Adrenal gland (tissue), 12 donors: Measurements from ENCODE around the gene ASAH2. TPM values are rescaled to one million over a fixed set of nuclear protein-coding genes. Genes with fewer than 3 reads are reported as not detected.
A peak's percentile ranks its signal among the peaks of the same experiment; 100 is the strongest.
"Not testable (repeated sequence)": the region's sequence is repeated elsewhere in the genome, so short reads cannot be mapped to it uniquely, and the experiment has no call there.

Experiments
- DNase-seq, 7 donors: peaks; one replicate each; pipeline ENCODE4 v3.0.0-alpha.2; 2019 to 2020
- H3K27ac ChIP-seq, 5 donors: fragments of 200-600 bp; sonication (generic) in 4 of 5; 1 replicate in 3 of 5; 2 replicates in 2 of 5; pipeline versions ENCODE4 v1.5.1 to v1.8.0; 2016 to 2020; ENCODE audit warnings: mild to moderate bottlenecking in 1 of 5
- H3K27me3 ChIP-seq: fragments of 200-600 bp; 2 replicates; pipeline ENCODE4 v1.8.0; 2021
- H3K36me3 ChIP-seq, 2 donors: fragments of 200-600 bp; replicated peaks in 1 of 2; 1 replicate in 1 of 2; 2 replicates in 1 of 2; pipeline versions ENCODE4 v1.5.1 to v1.8.0; 2018 to 2022
- H3K4me1 ChIP-seq, 2 donors: fragments of 200-600 bp; replicated peaks in 1 of 2; 1 replicate in 1 of 2; 2 replicates in 1 of 2; pipeline versions ENCODE4 v1.5.1 to v1.8.0; 2018 to 2021
- H3K4me3 ChIP-seq, 4 donors: fragments of 200-600 bp; sonication (generic) in 3 of 4; one replicate each; pipeline ENCODE4 v1.5.1; 2016 to 2018
- H3K9me3 ChIP-seq, 3 donors: fragments of 200-600 bp; sonication (generic) in 1 of 3; replicated peaks in 1 of 3; 1 replicate in 2 of 3; 2 replicates in 1 of 3; pipeline versions ENCODE4 v1.5.1 to v1.8.0; 2016 to 2021
- POLR2A ChIP-seq, 2 donors: fragments of 450-650 bp; IDR thresholded peaks; one replicate each; pipeline ENCODE4 v1.6.1; 2017; ENCODE audit warnings: antibody characterized with exemption in 2 of 2, mild to moderate bottlenecking in 2 of 2, moderate library complexity in 1 of 2
- WGBS, 4 donors: extraction: QIAGEN DNeasy Blood & Tissue Kit in 2 of 4; methylation state at CpG; one replicate each; pipeline versions ENCODE4 v1.1.5 to v1.1.7; 2013 to 2017; 5-methylcytosine and 5-hydroxymethylcytosine counted together
- intact Hi-C, 2 donors: fragments of 100-400 bp; cut with DNase I; formaldehyde crosslinking; loops; one replicate each; pipeline versions ENCODE4 v1.14.1 to v1.15.0; 2022 to 2023
- polyA plus RNA-seq, 3 donors: library from polyadenylated mRNA; stranded (reverse); fragments of 200-250 nt in 2 of 3; fragments of 350-450 nt in 1 of 3; fragmentation: Illumina TruSeq in 1 of 3; extraction: RNeasy Lipid Tissue Mini Kit (QIAGEN cat#74804) in 1 of 3; gene quantifications; one replicate each; pipeline ENCODE4 v1.2.3, GENCODE V29; 2013 to 2014
- total RNA-seq, 9 donors: library from RNA; depleted of rRNA in 4 of 9; stranded (reverse); fragments of >200 nt in 4 of 9; fragments of 120-200 nt in 1 of 9; fragmentation: NEBNext Ultra II Directional in 1 of 9; extraction: Animal tissue kit (Norgen Biotek cat#: 25700) in 1 of 9; gene quantifications; one replicate each; pipeline versions ENCODE4 v1.1.0 to v1.2.4, GENCODE V29; 2013 to 2023
- TF ChIP-seq, protein P1 (sequence below), 6 experiments: fragments of 450-650 bp in 4 of 6; fragments of 200-600 bp in 2 of 6; sonication (generic) in 1 of 6; IDR thresholded peaks; 1 replicate in 5 of 6; 2 replicates in 1 of 6; pipeline versions ENCODE4 v1.5.1 to v1.8.0; 2016 to 2021; ENCODE audit warnings: antibody characterized with exemption in 6 of 6, mild to moderate bottlenecking in 2 of 6, moderate library complexity in 1 of 6
- donor health status: healthy with polysubstance abuse.
- donor health status: Bipolar disorder and iron deficiency.
- donor health status: DM: yes; HTN: yes; CAD: no.
- donor health status: DM: no; HTN: no; CAD: no.
- donor health status: DM: no; HTN: no; CAD: no.
- donor health status: DM: yes; HTN: yes; CAD: no.

Gene ASAH2
- total and polyA plus RNA-seq, 12 donors: 0.13 to 8.7 (median 1.4) TPM

DNA sequence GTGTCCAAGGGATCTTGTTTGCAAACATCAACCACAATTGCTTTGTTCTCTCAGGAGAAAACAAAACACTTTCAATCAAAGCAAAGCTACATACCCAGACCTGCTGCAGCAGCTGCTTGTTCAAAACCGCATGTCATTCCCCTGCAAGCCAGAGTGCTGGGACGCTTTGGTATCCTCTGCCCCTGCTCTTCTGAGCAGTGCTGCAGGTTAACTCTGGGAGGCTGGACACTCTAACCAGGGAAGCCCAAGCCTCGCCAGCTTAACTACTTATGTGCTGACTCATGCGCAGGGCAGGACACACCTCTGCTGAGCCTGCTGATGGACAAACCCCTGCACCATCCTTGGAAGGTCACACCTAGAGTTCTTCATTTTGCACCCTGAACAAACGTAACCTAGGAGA, 28.2 kb upstream of the ASAH2 start:
- DNase-seq: no peak
- WGBS, 4 donors: 62 to 74% (median 65%) methylated on average over 5 of the region's 5 CpGs
- no peaks in the 10 kb centered on the region for H3K36me3 ChIP-seq
- H3K4me1 ChIP-seq: no peaks in the 10 kb centered on the region
- no peak overlapping the region for H3K4me3 ChIP-seq
- no peaks in the 10 kb centered on the region for H3K9me3 ChIP-seq
- TF ChIP-seq, protein P1, sequence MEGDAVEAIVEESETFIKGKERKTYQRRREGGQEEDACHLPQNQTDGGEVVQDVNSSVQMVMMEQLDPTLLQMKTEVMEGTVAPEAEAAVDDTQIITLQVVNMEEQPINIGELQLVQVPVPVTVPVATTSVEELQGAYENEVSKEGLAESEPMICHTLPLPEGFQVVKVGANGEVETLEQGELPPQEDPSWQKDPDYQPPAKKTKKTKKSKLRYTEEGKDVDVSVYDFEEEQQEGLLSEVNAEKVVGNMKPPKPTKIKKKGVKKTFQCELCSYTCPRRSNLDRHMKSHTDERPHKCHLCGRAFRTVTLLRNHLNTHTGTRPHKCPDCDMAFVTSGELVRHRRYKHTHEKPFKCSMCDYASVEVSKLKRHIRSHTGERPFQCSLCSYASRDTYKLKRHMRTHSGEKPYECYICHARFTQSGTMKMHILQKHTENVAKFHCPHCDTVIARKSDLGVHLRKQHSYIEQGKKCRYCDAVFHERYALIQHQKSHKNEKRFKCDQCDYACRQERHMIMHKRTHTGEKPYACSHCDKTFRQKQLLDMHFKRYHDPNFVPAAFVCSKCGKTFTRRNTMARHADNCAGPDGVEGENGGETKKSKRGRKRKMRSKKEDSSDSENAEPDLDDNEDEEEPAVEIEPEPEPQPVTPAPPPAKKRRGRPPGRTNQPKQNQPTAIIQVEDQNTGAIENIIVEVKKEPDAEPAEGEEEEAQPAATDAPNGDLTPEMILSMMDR (IDR thresholded peaks at IDR 0.05): no peak
- TF ChIP-seq POLR2A (IDR thresholded peaks at IDR 0.05): no peak
- no peak overlapping the region for H3K27ac ChIP-seq
- intact Hi-C loops: no loop called here
- no peaks in the 10 kb centered on the region for H3K27me3 ChIP-seq

- DNase-seq: peak; percentile 30 to 62 (median 55)
- Histone ChIP-seq H3K36me3 (no peaks in the 10 kb centered on the region), H3K9me3 (no peaks in the 10 kb centered on the region), H3K27me3 (no peaks in the 10 kb centered on the region), H3K4me3 (no peak overlapping the region), H3K4me1 (no peaks in the 10 kb centered on the region), H3K27ac (no peak overlapping the region)
- TF ChIP-seq, protein P1 (IDR thresholded peaks at IDR 0.05): peak; percentile 39 to 59 (median 48)
- TF ChIP-seq POLR2A (IDR thresholded peaks at IDR 0.05): no peak
- 40 to 56% (median 47%) methylated on average over 3 of the region's 3 CpGs for WGBS, 4 donors
- intact Hi-C loops: no loop called here
Measured at GRCh38 chr10:50275650-50276235, 24.4 kb upstream of the ASAH2 start.

- no peak for DNase-seq
- 87 to 91% (median 90%) methylated on average over 7 of the region's 7 CpGs for WGBS, 4 donors
- H3K27me3 ChIP-seq: no peaks in the 10 kb centered on the region
- intact Hi-C loops: no loop called here
- H3K36me3 ChIP-seq: no peaks in the 10 kb centered on the region
- H3K27ac ChIP-seq: no peak overlapping the region
- H3K4me3 ChIP-seq: no peak overlapping the region
- TF ChIP-seq, protein P1 (IDR thresholded peaks at IDR 0.05): no peak
- TF ChIP-seq POLR2A (IDR thresholded peaks at IDR 0.05): no peak
- H3K9me3 ChIP-seq: no peaks in the 10 kb centered on the region
- no peaks in the 10 kb centered on the region for H3K4me1 ChIP-seq
Measured at GRCh38 chr10:50272531-50272930, 21.2 kb upstream of the ASAH2 start.

DNA sequence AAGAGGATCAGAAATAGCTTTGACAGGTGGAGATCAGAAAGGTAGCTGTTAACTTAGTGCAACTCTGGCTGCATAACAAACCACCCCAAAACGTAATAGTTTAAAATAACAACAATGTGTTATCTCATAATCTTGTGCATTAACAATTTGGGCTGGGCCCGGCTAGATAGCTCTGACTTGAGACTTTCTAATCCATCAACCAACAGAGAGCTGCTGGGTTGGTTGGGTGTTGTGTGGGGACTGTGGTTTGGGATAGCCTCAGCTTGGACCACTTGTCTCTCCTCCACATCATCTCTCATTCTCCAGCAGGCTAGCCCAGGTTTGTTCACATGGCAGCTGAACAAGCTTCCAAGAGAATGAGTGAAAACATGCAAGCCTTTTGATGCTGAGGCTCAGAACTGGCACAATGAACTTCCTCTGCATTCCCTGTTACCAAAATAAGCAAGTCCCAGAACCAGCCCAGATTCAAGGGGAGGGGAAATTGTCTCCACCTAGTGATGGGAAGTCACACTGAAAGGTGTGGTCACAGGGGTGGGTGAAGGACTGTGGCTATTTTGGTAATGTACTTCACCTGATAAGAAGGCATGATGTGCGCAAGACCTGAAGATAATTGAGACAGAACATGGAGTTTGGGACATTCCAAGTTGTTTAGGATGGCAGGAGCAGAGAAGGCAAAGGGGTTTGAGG, 20.4 kb upstream of the ASAH2 start:
- Histone ChIP-seq H3K36me3 (no peaks in the 10 kb centered on the region), H3K27me3 (no peaks in the 10 kb centered on the region), H3K27ac (no peak overlapping the region), H3K4me1 (no peaks in the 10 kb centered on the region), H3K4me3 (no peak overlapping the region), H3K9me3 (no peaks in the 10 kb centered on the region)
- TF ChIP-seq, protein P1 (IDR thresholded peaks at IDR 0.05): no peak
- TF ChIP-seq POLR2A (IDR thresholded peaks at IDR 0.05): no peak
- DNase-seq: no peak
- intact Hi-C loops: no loop called here
- WGBS, 4 donors: 74 to 83% (median 80%) methylated on average over 3 of the region's 3 CpGs

GRCh38 chr10:50267877-50268276, 16.6 kb upstream of the ASAH2 start:
- H3K27ac ChIP-seq, intact Hi-C loops, H3K27me3 ChIP-seq: not testable (repeated sequence)

DNA sequence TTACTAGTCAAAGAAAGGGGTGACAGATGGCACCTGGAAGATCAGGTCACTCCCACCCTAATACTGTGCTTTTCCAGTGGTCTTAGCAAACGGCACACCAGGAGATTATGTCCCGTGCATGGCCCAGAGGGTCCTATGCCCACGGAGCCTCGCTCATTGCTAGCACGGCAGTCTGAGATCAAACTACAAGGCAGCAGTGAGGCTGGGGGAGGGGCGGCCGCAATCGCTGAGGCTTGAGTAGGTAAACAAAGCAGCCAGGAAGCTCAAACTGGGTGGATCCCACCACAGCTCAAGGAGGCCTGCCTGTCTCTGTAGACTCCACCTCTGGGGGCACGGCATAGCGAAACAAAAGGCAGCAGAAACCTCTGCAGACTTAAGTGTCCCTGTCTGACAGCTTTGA, 11.3 kb upstream of the ASAH2 start:
- intact Hi-C loops, H3K36me3 ChIP-seq, DNase-seq, H3K4me3 ChIP-seq, H3K9me3 ChIP-seq, H3K4me1 ChIP-seq, H3K27me3 ChIP-seq, H3K27ac ChIP-seq: not testable (repeated sequence)
- WGBS, 4 donors: 82 to 99% (median 86%) methylated on average over 10 of the region's 10 CpGs

More at GRCh38 chr10:50267877-50268276, 16.6 kb upstream of the ASAH2 start:
- 70 to 94% (median 84%) methylated on average over 3 of the region's 3 CpGs for WGBS, 4 donors
- H3K4me1 ChIP-seq, H3K36me3 ChIP-seq, DNase-seq, H3K9me3 ChIP-seq, H3K4me3 ChIP-seq: not testable (repeated sequence)
